Activated CD8-positive, alpha-beta T cell treated with anti-CD3 and anti-CD28 coated beads for 36 hours (primary cell): ENCODE data around the gene WAPL. TPM values are rescaled to one million over a fixed set of nuclear protein-coding genes. Genes with fewer than 3 reads are reported as not detected.

Experiments used
- ATAC-seq: fragments of 200-7000 bp; cut with Tn5 transposase; one replicate; pipeline ENCODE4 v1.10.0; 2021; ENCODE audit warnings: mild to moderate bottlenecking, moderate library complexity
- CTCF ChIA-PET: fragments of 350-600 bp; sonication (Branson Sonifier 250); formaldehyde crosslinking; loops from one replicate; lab custom pipeline; 2021; ENCODE audit warnings: antibody characterized with exemption; lab: Charles Lee
- POLR2A ChIA-PET: fragments of 350-600 bp; sonication (Branson Sonifier 250); formaldehyde crosslinking; loops from one replicate; lab custom pipeline; 2021; ENCODE audit warnings: antibody characterized with exemption; lab: Charles Lee
- DNase-seq: peaks from one replicate; pipeline ENCODE4 v3.0.0-alpha.2; 2020
- H3K27ac Mint-ChIP-seq: one replicate; pipeline ENCODE4 v1.8.0; 2021; ENCODE audit warnings: mild to moderate bottlenecking, mixed read lengths
- H3K27me3 Mint-ChIP-seq: one replicate; pipeline ENCODE4 v1.8.0; 2021; ENCODE audit warnings: mixed read lengths
- H3K36me3 Mint-ChIP-seq: one replicate; pipeline ENCODE4 v1.8.0; 2021; ENCODE audit warnings: low read depth, mixed read lengths
- H3K4me1 Mint-ChIP-seq: one replicate; pipeline ENCODE4 v1.8.0; 2021; ENCODE audit warnings: low read depth, mixed read lengths
- H3K4me3 Mint-ChIP-seq: one replicate; pipeline ENCODE4 v1.8.0; 2021; ENCODE audit warnings: mild to moderate bottlenecking, moderate library complexity, mixed read lengths
- H3K9me3 Mint-ChIP-seq: one replicate; pipeline ENCODE4 v1.8.0; 2021; ENCODE audit warnings: mixed read lengths
- intact Hi-C: fragments of 100-400 bp; cut with micrococcal nuclease; formaldehyde crosslinking; loops from one replicate; pipeline ENCODE4 v1.10.0; 2022
- total RNA-seq, 2 experiments: library from RNA; stranded (reverse); gene quantifications; one replicate each; pipeline ENCODE4 v1.2.3, GENCODE V29; 2021
- TF ChIP-seq, protein P1 (sequence below): fragments of 200-600 bp; IDR thresholded peaks from one replicate; pipeline ENCODE4 v1.8.0; 2022; ENCODE audit warnings: antibody characterized with exemption, mild to moderate bottlenecking

Gene WAPL
- total RNA-seq, 2 experiments from 2014 or later = 40.9 to 42.0 TPM

DNA sequence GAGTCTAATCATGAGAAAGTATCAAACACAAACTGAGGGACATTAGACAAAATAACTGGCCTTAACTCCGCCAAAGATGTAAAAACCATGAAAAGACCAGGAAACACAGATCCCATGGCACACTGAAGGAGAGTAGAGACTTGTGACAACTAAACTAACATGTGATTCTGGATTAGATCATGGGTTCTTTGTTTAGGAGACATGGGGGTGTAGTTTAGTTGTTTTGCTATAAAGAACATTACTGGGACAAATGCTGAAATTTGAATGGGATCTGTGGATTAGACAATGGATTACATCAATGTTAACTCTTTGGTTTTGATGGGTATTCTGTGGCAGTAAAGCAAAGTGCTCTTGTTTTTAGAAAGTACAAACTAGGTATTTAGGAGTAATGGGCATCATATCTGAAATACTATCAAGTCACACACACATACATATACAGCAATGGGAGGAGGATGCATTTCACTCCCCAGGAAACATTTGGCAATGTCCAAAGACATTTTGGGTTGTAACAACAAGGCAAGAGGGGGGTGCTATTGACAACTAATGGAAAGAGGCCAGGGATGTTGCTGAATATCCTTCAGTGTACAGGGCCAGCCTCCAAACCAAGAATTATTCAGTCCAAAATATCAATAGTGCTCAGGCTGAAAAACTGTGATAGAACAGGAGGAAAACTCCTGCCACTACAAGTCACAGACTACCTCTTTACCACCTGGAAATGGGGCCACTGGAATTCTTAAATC lies 32.4 kb downstream of the WAPL start:
- peaks cover 25% of the 10 kb centered on the region for H3K4me1 Mint-ChIP-seq
- no peaks in the 10 kb centered on the region for H3K9me3 Mint-ChIP-seq
- ATAC-seq (no peak), DNase-seq (no peak)
- CTCF ChIA-PET = interaction anchor here (0.9 to 1.1 kb wide), 2 partner anchors 9 to 70 kb away, joined by 3 to 4 read pairs; no protein-coding TSS in a partner anchor
- POLR2A ChIA-PET = no interaction called here
- no peak overlapping the region for H3K27ac Mint-ChIP-seq
- TF ChIP-seq, protein P1, sequence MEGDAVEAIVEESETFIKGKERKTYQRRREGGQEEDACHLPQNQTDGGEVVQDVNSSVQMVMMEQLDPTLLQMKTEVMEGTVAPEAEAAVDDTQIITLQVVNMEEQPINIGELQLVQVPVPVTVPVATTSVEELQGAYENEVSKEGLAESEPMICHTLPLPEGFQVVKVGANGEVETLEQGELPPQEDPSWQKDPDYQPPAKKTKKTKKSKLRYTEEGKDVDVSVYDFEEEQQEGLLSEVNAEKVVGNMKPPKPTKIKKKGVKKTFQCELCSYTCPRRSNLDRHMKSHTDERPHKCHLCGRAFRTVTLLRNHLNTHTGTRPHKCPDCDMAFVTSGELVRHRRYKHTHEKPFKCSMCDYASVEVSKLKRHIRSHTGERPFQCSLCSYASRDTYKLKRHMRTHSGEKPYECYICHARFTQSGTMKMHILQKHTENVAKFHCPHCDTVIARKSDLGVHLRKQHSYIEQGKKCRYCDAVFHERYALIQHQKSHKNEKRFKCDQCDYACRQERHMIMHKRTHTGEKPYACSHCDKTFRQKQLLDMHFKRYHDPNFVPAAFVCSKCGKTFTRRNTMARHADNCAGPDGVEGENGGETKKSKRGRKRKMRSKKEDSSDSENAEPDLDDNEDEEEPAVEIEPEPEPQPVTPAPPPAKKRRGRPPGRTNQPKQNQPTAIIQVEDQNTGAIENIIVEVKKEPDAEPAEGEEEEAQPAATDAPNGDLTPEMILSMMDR = no peak
- H3K36me3 Mint-ChIP-seq = peaks cover 30% of the 10 kb centered on the region
- no peaks in the 10 kb centered on the region for H3K27me3 Mint-ChIP-seq
- intact Hi-C loops = no loop called here
- H3K4me3 Mint-ChIP-seq = no peak overlapping the region

DNA sequence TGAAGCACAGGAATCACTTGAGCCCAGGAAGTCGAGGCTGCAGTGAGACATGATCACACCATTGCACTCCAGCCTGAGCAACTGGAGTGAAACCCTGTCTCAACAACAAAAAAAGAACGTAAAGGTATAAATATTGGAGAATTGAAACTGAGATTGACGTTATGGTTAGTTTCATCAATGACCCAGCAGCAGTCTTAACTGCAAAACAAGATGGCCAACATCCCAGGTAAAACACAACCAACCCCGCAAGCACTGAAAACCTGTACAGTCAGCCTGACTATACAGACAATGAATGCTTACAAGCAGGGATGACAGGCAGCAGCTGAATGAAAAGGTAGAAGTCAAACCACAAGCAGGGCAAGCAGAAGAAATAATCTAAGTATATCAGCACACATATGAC lies 34.7 kb downstream of the WAPL start:
- TF ChIP-seq, protein P1 = no peak
- no peaks in the 10 kb centered on the region for H3K9me3 Mint-ChIP-seq
- peaks cover 29% of the 10 kb centered on the region for H3K36me3 Mint-ChIP-seq
- ATAC-seq (no peak), DNase-seq (no peak)
- no peak overlapping the region for H3K4me3 Mint-ChIP-seq
- intact Hi-C loops = no loop called here
- CTCF ChIA-PET = interaction anchor here (1.2 to 1.7 kb wide), 2 partner anchors 87 to 92 kb away, joined by 3 to 5 read pairs; no protein-coding TSS in a partner anchor
- peaks cover 24% of the 10 kb centered on the region for H3K4me1 Mint-ChIP-seq
- H3K27ac Mint-ChIP-seq = no peak overlapping the region
- POLR2A ChIA-PET = interaction anchor here (0.7 kb wide), 1 partner anchor 482 kb away, joined by 3 read pairs; no protein-coding TSS in a partner anchor
- no peaks in the 10 kb centered on the region for H3K27me3 Mint-ChIP-seq

DNA sequence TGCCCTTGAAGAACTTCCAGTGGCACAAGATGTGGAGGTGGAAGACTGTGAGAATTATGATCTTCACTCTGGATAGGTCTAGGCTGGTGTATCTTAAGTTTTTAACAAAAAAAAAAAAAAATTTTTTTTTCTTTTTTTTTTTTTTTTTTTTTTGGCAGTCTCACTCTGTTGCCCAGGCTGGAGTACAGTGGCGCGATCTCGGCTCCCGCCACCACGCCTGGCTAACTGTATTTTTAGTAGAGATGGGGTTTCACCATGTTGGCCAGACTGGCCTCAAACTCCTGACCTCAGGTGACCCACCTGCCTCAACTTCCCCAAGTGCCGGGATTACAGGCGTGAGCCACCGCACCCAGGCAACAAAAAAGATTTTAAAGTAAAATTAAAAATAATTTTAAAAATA lies 37.9 kb downstream of the WAPL start:
- peaks cover 22% of the 10 kb centered on the region for H3K4me1 Mint-ChIP-seq
- DNase-seq = no peak
- H3K4me3 Mint-ChIP-seq = no peak overlapping the region
- H3K36me3 Mint-ChIP-seq = peaks cover 18% of the 10 kb centered on the region
- intact Hi-C loops = no loop called here
- TF ChIP-seq, protein P1 = no peak
- no peak for ATAC-seq
- H3K9me3 Mint-ChIP-seq = no peaks in the 10 kb centered on the region
- no peaks in the 10 kb centered on the region for H3K27me3 Mint-ChIP-seq
- no peak overlapping the region for H3K27ac Mint-ChIP-seq
- POLR2A ChIA-PET = no interaction called here
- CTCF ChIA-PET = interaction anchor here (0.9 to 1.4 kb wide), 3 partner anchors 12 to 102 kb away, joined by 3 read pairs; no protein-coding TSS in a partner anchor

DNA sequence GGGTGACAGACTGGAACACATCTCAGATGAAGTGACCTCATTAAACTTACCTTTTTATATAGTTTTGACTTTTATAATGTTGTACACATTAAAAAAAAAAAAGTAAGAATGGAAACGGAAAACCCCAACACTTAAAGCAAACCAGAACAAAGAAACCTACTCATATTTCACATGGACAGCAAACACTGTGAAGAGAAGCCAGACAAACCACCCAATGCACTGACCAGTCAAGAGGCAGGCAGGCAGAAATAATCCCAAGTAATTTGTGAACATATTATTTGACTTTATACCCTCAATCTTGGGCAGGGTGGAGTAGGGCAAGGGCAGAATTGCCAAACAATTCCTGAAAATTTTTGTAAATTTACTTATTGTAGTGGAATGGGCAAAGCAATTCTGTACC lies 39.8 kb downstream of the WAPL start:
- DNase-seq (no peak), ATAC-seq (no peak)
- intact Hi-C loops = no loop called here
- peaks cover 16% of the 10 kb centered on the region for H3K4me1 Mint-ChIP-seq
- POLR2A ChIA-PET = no interaction called here
- peaks cover 9% of the 10 kb centered on the region for H3K36me3 Mint-ChIP-seq
- CTCF ChIA-PET = no interaction called here
- TF ChIP-seq, protein P1 = no peak
- H3K27me3 Mint-ChIP-seq = no peaks in the 10 kb centered on the region
- no peaks in the 10 kb centered on the region for H3K9me3 Mint-ChIP-seq
- no peak overlapping the region for H3K4me3 Mint-ChIP-seq
- H3K27ac Mint-ChIP-seq = no peak overlapping the region

DNA sequence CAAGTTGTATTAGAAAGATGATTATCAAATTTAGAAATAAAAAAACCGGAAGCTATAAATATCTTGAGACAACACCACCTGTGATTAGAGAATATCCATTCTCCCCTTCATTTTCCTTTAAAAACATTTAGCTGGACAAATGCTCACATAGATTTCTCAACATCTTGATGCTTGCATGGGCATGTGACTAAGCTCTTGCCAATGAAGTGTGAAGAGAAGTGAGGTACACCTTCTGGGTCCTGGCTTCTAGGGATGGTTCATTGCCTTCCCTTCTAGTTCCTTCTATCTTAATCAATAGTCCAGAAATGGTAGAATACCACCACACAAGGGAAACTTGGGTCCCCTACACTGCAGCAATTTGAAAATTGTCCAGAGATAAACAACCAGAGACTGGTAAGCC lies 41.0 kb downstream of the WAPL start:
- DNase-seq (no peak), ATAC-seq (no peak)
- Mint-ChIP-seq H3K4me3 (no peak overlapping the region), H3K4me1 (peaks cover 11% of the 10 kb centered on the region), H3K27ac (no peak overlapping the region), H3K36me3 (peaks cover 11% of the 10 kb centered on the region), H3K27me3 (no peaks in the 10 kb centered on the region), H3K9me3 (no peaks in the 10 kb centered on the region)
- POLR2A ChIA-PET = interaction anchor here (0.7 kb wide), 1 partner anchor 79 kb away, joined by 6 read pairs; no protein-coding TSS in a partner anchor
- intact Hi-C loops = no loop called here
- TF ChIP-seq, protein P1 = no peak
- CTCF ChIA-PET = interaction anchor here (1.0 to 1.3 kb wide), 3 partner anchors 8 to 81 kb away, joined by 3 to 4 read pairs (median 3); no protein-coding TSS in a partner anchor
